Stimulated activated naive CD4-positive, alpha-beta T cell treated with Interleukin-2 at 50 U/mL for 16 hours (primary cell): Measurements from ENCODE around the gene DMPK.
"Not testable (repeated sequence)": the region's sequence is repeated elsewhere in the genome, so short reads cannot be mapped to it uniquely, and the experiment has no call there.

Experiments
- DNase-seq: peaks from one replicate; lab custom pipeline; 2025; lab: John Stamatoyannopoulos, UW

The DMPK gene

GRCh38 chr19:45814851-45815480 lies 32.7 kb upstream of the DMPK start, which contains the start of gene RSPH6A:
Gene RSPH6A (minus strand): TSS chr19:45815308. CDS start chr19:45815176, 132 bp downstream.
- no peak for DNase-seq

DNA sequence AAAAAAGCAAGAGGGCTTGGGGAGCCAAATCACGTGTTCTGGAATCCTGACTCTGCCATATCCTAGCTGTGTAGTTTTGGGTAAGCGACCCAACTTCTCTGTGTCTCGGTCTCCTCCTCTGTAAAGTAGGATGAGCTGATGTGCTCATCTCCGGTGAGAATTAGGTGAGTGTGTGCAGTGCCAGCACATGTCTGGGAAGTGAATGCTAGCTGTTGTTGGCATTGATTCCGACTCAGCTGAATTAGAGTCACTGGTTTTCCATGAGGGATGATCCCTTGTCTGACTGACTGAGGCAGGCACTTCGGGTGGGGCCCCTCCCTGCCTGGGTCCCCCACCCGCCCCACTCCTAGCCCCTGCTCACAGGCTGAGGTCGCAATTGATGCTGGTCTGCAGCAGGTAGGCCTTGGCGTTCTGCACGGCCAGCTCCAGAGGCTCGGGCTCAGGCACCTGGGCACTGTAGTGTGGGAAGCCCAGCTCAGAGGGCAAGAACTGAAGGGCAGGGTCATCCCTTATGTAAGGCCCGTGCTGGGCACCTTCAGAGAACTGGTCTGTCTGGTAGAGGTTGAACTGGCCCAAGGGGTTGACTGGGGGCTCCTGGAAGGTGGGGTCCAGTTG lies 32.0 kb upstream of the DMPK start:
- no peak for DNase-seq

DNA sequence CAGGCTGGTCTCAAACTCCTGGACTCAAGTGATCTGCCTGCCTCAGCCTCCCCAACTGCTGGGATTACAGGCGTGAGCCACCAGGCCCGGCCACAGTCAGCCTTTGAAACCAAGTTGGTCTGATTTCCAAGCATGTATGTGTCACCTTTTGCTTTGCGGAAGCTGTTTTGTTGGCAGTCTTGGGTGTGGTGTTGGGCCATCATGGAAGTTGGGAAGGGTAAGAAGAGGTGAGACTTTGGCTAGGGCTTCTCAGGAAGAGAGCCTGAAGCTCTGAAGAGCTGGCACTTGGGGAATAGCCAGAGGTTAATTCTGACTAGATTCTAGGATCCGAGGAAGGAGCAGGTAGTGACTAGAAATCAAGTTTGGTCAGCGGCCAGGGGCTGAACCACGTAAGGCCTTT lies 30.0 kb upstream of the DMPK start:
- no peak for DNase-seq

DNA sequence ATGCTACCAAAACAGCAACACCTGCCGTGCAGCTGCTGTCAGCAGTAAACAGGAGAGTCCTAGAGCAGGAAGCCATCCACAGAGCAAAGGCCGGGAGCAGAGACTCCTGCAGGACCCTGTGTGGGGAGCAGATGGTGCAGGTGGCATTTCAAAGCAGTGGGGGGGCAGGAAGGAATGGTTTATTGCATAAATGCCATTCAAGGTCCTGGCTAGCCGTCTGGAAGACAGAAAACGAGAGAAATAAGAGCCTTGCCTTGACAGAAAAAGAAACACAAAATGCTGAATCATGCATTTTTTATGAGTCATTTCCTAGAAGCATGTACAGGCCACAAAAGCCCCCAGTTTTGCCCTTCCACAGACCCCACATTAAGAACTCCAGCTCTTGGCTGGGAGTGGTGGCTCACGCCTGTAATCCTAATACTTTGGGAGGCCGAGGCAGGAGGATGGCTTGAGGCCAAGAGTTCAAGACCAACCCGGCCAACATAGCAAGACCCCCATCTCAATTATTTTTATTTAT lies 27.4 kb upstream of the DMPK start:
- DNase-seq = no peak

DNA sequence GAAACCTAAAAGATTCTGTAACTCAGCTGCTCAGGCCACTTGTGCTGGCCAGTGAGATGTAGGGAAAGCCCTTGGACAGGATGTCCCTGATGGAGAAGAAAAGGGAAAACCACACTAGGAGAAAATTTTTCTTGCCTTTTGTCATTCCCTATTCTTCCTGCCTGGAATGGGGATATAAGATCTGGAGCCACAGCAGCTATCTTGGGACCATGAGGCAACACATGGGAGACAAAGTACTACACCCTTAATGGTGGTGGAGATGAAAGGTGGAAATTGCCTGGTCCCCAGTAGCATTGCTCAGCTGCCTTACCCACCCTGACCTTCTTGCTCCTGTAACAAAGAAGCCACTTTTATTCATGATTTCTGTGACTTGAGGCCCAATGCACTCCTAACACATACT lies 23.4 kb upstream of the DMPK start:
- no peak for DNase-seq

GRCh38 chr19:45804959-45805230 lies 22.6 kb upstream of the DMPK start:
- no peak for DNase-seq

DNA sequence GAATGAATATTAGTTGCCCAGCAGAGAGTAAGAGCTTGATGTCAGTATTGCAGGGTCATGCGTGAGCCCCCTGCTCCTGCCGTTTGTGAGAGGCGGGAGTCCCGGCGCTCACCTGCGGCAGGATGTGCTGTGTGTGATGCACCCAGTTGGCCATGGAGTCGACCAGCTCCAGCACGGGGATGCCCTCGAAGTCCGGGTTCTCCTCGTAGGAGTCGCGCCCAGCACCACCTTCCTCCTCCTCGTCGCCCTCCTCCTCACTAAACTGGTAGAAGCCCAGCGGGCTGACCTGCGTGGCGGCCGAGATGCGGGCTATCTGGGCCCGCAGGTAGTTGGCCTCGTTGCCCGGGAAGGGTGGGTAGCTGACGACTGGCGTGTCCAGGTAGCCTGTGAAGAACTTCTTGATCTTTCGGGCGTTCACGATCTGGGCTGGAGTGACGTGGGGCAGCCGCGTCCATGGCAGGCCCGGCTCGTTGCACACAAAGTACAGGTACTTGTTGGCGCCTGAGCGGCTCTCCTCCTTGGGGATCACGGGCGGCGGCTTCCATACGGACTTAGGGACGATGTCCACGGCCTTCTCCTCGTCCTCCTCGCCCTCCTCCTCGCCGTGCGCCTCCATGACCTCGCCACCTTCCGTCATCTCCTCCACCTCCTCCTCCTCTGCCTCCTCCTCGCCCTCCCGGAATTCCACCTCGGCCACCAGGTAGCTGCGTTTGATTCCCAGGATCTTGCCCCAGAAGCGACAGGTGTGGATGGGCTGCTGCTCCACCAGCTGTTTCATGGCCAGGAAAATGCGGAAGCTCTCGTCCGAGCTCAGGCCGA lies 22.1 kb upstream of the DMPK start:
- no peak for DNase-seq

- DNase-seq = no peak
These were observed 19.4 kb upstream of the DMPK start for GRCh38 chr19:45801603-45802175.

- no peak for DNase-seq
These were observed 17.8 kb upstream of the DMPK start for GRCh38 chr19:45800070-45800553.

- not testable (repeated sequence) for DNase-seq
These were observed 17.3 kb upstream of the DMPK start for GRCh38 chr19:45799541-45799940.

DNA sequence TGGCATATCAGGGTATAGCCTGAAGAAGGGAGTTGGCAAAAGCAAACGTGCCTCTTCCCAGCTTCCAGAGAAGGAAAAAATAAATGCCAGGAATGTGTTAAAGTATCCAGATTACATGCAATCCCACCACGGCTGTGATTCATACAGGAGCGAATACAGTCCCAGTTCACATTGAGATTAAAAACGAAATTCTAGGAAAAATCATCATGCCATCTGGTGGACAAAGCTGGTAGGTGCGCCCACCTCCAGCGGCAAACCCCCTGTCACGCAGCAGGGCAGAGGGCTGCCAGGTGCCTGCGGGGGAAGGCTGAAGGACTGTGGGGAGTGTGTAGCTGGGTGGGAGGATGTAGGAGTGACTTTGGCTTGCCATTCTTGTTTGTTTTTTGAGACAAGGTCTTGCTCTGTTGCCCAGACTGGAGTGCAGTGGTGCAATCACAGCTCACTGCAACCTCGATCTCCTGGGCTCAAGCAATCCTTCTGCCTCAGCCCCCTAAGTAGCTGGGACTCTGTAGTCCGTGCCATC lies 16.8 kb upstream of the DMPK start:
- peak; percentile 41 for DNase-seq

DNA sequence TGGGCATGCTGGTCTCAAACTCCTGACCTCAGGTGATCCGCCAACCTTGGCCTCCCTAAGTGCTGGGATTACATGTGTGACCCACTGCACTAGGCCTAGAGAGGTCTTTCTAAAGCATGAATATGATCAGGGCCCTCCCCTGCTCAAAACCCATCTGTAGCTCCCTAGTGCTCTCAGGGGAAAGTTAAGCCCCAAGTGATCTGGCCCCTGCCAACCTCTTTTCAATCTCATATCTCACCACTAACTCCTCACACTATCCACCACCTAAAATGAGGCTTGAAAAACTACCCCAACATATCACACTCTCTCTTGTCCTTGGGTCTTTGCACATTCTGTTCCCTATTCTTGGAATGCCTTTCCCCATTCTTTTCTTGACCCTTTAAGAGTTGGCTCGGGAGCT lies 12.3 kb upstream of the DMPK start:
- no peak for DNase-seq

DNA sequence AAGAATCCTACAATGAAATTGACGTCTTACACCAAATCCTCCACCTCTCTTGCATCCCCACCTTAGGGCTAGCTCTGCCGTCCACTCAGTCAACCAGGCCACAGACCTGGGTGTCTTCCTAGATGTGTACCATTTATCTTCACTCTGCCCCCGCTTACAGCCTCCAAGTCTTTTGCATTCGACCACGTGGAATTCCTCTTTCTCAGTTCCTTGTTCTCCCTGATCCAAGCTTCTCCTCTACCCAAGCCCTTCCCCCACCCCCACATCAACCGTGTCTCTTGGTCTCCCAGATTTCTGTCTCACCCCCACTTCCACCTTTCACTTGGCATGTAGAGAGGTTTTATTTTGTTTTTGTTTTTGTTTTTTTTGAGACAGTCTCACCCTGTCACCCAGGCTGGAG lies 11.6 kb upstream of the DMPK start:
- no peak for DNase-seq

- no peak for DNase-seq
These were observed 10.9 kb upstream of the DMPK start for GRCh38 chr19:45793178-45793564.

GRCh38 chr19:45792470-45793177 lies 10.3 kb upstream of the DMPK start, which contains the start of gene DMWD:
Gene DMWD (minus strand): TSS chr19:45792845. CDS start chr19:45792756, 89 bp downstream.
- DNase-seq = peak; percentile 99

DNA sequence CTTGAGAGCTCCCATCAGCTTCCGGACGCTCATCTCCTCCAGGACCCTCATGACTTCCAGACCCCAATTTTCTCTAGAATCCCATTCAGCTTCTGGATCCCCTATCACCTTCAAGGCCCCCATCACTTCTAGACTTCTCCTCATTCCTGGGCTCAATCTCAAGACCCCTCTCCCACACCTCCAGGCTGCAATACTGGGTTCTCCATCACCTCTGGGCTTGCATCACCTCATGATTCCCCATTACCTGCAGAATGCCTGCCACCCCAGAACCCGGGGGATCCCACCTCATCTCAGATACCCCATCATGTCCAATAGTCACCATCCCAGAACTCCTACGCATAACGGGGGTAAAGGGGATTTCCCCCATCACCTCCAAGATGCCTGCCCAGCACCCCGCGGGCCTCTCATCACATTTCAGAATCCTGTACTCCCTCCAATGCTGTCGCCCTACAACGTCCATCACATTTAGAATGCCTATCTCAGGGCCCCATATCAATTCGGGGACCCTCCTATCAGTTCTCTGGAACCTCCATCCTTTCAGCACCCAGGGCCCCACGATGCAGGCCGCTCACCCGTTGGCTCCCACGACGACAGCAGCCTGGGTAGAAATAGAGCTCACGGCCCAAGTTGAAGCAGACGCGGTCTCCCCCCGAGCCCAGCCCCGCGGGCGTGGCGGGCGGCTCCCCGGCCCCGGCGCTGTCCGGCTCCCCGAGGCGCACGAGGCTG lies 9.6 kb upstream of the DMPK start:
- DNase-seq = peak; percentile 19

GRCh38 chr19:45790942-45791341 lies 8.7 kb upstream of the DMPK start:
- no peak for DNase-seq

GRCh38 chr19:45789035-45789786 lies 6.9 kb upstream of the DMPK start:
- DNase-seq = no peak

DNA sequence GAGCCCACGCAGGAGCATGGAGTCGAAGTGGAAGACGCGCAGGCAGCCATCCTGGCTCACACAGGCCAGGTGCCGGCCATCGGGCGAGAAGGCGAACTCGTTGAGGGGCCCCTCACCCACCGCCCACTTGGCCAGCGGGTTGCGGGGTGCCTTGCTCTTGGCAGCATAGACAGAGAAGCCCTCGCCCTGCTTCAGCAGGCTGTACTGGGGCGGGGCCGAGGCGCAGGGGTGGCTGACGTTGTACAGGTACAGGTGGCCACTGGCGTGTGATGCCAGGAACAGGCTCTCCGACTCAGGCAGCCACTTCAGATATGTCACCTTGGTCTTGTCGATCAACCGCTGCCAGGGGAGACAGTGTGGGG lies 4.2 kb upstream of the DMPK start:
- no peak for DNase-seq

DNA sequence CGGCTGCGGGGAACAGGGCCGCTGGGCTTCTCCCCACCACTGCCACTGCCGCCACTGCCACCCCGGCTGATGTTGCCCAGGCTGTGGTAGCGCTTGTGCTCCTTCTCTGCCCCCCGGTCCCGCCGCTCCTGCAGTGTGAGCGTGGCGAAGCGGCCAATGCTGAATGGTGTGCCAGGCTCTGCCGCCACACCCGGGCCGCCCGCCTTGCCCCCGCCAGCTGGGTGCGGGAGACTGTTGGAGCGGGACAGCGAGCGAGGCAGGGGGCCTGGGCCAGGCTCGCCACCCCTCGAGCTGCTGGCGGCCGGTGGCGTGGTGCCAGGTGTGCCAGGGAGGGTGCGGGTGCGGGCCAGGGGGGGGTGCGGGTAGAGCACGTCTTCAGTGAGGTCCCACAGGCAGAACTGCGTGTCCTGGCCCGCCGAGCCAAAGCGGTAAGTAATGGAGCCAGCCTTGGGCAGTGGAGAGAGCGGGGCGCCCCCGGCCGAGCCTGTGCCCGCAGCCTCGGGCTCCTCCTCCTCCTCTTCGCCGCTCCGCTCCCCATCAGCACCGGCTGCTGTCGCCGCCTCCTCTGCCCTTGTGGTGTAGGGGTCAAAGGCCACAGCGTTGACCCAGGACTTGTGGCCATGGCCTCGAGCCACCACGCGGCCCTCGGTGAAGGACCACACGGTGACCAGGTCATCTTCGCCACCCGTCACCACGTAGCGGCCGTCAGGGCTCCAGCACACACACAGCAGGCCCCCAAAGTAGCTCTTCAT lies 3.7 kb upstream of the DMPK start:
- DNase-seq = no peak
